ENCODE measurements around the gene BAHCC1. TPM values are rescaled to one million over a fixed set of nuclear protein-coding genes. Genes with fewer than 3 reads are reported as not detected.

Gene BAHCC1
- total RNA-seq, 1 donor from 2014 or later = 61.3 TPM

DNA sequence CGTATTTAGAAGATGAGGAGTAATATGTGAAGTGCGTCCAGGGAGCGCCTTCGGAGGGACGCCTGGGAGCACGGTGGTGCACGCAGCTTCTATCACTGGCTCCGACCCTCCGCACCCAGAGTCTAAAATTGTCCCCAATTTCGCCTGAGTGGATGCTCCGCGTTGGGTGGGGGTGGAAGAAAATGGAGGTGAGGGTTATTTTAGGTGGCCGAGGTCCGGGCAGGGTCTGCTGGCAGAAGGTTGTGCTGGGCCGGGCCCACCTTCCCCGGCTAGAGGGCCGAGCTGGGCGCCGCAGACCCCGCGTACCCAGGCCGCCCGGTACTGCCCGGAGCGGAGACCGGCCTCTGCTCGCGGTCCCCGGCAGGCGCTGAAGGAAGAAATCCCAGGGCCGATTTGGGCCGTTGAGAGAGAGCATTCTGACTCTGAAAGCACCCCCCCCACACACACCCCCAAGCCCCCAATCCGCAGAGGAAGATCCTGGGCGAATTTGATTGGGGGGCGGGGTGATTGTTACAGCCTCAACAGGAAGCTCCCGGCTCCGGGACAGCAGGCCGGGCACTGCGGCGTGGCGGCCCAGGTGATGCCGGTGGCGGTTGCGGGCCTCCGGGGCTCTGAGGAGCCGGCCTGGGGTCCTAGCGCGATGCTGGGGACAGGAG is 3.0 kb downstream of the BAHCC1 start:
- peak overlapping the region; percentile 99 for H3K4me3 Mint-ChIP-seq
- no peaks in the 10 kb centered on the region for H3K9me3 Mint-ChIP-seq
- peaks cover 39% of the 10 kb centered on the region for H3K27me3 Mint-ChIP-seq (ENCODE audit: low read depth)
- TF ChIP-seq, protein P1, sequence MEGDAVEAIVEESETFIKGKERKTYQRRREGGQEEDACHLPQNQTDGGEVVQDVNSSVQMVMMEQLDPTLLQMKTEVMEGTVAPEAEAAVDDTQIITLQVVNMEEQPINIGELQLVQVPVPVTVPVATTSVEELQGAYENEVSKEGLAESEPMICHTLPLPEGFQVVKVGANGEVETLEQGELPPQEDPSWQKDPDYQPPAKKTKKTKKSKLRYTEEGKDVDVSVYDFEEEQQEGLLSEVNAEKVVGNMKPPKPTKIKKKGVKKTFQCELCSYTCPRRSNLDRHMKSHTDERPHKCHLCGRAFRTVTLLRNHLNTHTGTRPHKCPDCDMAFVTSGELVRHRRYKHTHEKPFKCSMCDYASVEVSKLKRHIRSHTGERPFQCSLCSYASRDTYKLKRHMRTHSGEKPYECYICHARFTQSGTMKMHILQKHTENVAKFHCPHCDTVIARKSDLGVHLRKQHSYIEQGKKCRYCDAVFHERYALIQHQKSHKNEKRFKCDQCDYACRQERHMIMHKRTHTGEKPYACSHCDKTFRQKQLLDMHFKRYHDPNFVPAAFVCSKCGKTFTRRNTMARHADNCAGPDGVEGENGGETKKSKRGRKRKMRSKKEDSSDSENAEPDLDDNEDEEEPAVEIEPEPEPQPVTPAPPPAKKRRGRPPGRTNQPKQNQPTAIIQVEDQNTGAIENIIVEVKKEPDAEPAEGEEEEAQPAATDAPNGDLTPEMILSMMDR (conservative IDR thresholded peaks at IDR 0.05) = no peak
- peaks cover 61% of the 10 kb centered on the region for H3K4me1 Mint-ChIP-seq
- peaks cover 15% of the 10 kb centered on the region for H3K36me3 Mint-ChIP-seq (ENCODE audit: low read depth)
- DNase-seq (ENCODE audit: low read depth, low spot score) = no peak
- peak overlapping the region; percentile 99 for H3K27ac Mint-ChIP-seq (ENCODE audit: unreplicated experiment)

- peaks cover 37% of the 10 kb centered on the region for H3K27me3 Mint-ChIP-seq (ENCODE audit: low read depth)
- H3K4me3 Mint-ChIP-seq = peak overlapping the region; percentile 99
- peaks cover 64% of the 10 kb centered on the region for H3K4me1 Mint-ChIP-seq
- H3K9me3 Mint-ChIP-seq = no peaks in the 10 kb centered on the region
- TF ChIP-seq, protein P1 (conservative IDR thresholded peaks at IDR 0.05) = no peak
- H3K36me3 Mint-ChIP-seq (ENCODE audit: low read depth) = peaks cover 15% of the 10 kb centered on the region
- peak overlapping the region; percentile 99 for H3K27ac Mint-ChIP-seq (ENCODE audit: unreplicated experiment)
- no peak for DNase-seq (ENCODE audit: low read depth, low spot score)
These were observed 3.7 kb downstream of the BAHCC1 start for GRCh38 chr17:81398832-81399411.

- DNase-seq (ENCODE audit: low read depth, low spot score) = no peak
- Mint-ChIP-seq H3K27ac (ENCODE audit: unreplicated experiment) (no peak overlapping the region), H3K27me3 (ENCODE audit: low read depth) (peaks cover 33% of the 10 kb centered on the region), H3K4me3 (peak overlapping the region; percentile 99), H3K9me3 (no peaks in the 10 kb centered on the region), H3K36me3 (ENCODE audit: low read depth) (peaks cover 15% of the 10 kb centered on the region), H3K4me1 (peaks cover 64% of the 10 kb centered on the region)
- TF ChIP-seq, protein P1 (conservative IDR thresholded peaks at IDR 0.05) = no peak
These were observed 4.4 kb downstream of the BAHCC1 start for GRCh38 chr17:81399481-81400153.

DNA sequence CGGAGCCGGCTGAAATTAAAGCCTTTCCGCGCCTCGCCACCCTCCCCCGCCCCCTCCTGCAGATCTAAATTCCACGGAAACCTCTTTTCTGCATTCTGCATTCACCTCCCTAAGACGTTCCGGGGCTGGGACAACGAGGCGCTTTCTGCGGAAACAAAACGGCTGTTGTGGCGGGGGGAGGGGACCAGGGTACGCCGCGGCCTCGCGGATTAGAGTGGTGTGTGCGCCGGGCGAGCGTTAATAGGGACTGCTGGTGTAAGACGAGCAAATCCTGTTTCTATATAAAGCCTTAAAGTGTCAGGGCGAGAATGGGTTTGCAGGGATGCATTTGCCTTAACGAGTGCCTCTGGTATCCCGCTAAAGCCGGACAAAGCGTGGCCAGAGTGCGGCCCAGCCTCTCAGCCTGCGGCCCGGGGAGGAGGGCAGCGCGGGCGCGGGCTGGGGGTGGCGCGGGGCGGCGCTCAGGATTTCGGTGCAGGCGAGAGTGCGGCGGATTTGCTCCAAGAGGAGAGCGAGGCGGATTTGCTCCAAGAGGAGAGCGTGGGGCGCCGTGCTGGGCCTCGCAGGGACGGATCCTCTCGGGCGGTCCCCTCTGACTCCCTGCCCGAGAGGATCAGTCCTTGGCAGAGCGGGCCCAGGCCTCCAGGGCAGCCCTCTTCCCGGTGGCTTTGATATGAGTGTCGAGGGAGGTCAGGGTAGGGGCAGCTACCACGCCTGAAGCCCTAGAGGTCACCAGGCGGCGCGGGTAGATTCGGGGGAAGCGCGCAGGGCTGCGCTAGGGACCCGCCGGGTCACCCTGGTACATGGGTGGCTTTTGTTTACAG is 5.1 kb downstream of the BAHCC1 start:
- Mint-ChIP-seq H3K9me3 (no peaks in the 10 kb centered on the region), H3K27me3 (ENCODE audit: low read depth) (peaks cover 28% of the 10 kb centered on the region), H3K4me3 (peak overlapping the region; percentile 99), H3K27ac (ENCODE audit: unreplicated experiment) (peak overlapping the region; percentile 98), H3K4me1 (peaks cover 64% of the 10 kb centered on the region), H3K36me3 (ENCODE audit: low read depth) (peaks cover 13% of the 10 kb centered on the region)
- DNase-seq (ENCODE audit: low read depth, low spot score) = peak; percentile 61
- TF ChIP-seq, protein P1 (conservative IDR thresholded peaks at IDR 0.05) = no peak

DNA sequence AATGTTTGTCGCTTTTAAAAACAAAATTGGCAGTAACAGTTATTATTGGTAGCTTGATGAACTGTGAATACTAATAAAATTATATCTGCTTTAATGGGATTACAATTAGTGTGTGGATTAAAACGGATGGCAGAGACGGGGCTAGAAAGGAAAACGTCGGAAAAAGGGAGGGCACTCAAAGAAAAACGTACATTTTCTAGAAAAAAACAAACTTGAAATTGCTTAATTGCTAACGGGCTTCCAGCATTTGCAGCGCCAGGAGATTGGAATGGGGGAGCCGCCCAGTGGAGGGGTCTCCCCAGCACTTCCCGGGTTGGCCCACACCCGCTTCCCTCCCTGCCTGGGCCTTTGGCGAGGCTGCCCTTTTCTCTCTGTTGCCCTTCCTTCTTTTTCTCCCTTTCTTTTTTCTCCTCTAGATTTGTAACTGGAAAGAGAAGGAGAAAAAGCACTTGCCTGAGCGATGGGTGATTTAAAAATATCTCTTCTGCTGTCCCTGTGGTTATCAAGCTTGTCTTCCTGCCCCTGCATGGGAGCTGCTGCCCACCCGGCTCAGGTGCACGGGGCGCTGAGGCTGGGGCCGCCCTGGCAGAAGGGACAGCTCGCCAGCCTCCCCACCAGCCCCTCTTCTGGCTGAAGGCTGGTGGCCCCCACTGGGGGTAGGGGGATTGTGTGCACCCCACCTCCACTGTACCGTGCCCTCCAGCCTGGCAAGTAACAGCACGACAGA is 5.9 kb downstream of the BAHCC1 start:
- Mint-ChIP-seq H3K27ac (ENCODE audit: unreplicated experiment) (peak overlapping the region; percentile 98), H3K27me3 (ENCODE audit: low read depth) (peaks cover 28% of the 10 kb centered on the region), H3K4me3 (peak overlapping the region; percentile 99), H3K4me1 (peaks cover 69% of the 10 kb centered on the region), H3K9me3 (no peaks in the 10 kb centered on the region), H3K36me3 (ENCODE audit: low read depth) (peaks cover 12% of the 10 kb centered on the region)
- TF ChIP-seq, protein P1 (conservative IDR thresholded peaks at IDR 0.05) = no peak
- DNase-seq (ENCODE audit: low read depth, low spot score) = no peak
